Endothelial cell of umbilical vein (primary cell): ENCODE results near the gene UTS2B. TPM values are rescaled to one million over a fixed set of nuclear protein-coding genes. Genes with fewer than 3 reads are reported as not detected.

Source experiments
- BruUV-seq: library from RNA; stranded (reverse); fragments of 400-500 nt; replicated peaks from 2 replicates; lab custom pipeline; 2021; lab: Mats Ljungman, UMichigan
- CTCF ChIA-PET: fragments of 300-600, 350-600 bp; sonication (Branson Sonifier 250); formaldehyde crosslinking; loops from one replicate; lab custom pipeline; 2021; ENCODE audit warnings: antibody characterized with exemption, inconsistent platforms; lab: Charles Lee
- POLR2A ChIA-PET: fragments of 300-600, 350-600 bp; sonication (Branson Sonifier 250); formaldehyde crosslinking; loops from one replicate; lab custom pipeline; 2021; ENCODE audit warnings: antibody characterized with exemption, inconsistent platforms; lab: Charles Lee
- DNase-seq: peaks from one replicate; pipeline ENCODE4 v3.0.0-alpha.2; 2011; ENCODE audit warnings: low read depth, low spot score
- FAIRE-seq: peaks from 2 replicates; lab custom pipeline; 2011; peaks lifted over from hg19 to GRCh38; lab: Jason Lieb, UNC
- H2AFZ ChIP-seq: 2 replicates; pipeline ENCODE4 v1.6.0; 2012; ENCODE audit warnings: low read depth, low read length, control low read depth, inconsistent platforms
- H3K27ac ChIP-seq: 2 replicates; pipeline ENCODE4 v1.5.1; 2011; ENCODE audit warnings: low read depth, mild to moderate bottlenecking, control low read depth, low read length, moderate library complexity; ENCODE audit not compliant: insufficient read depth
- H3K27me3 ChIP-seq, 2 experiments: 2 replicates each; pipeline versions ENCODE4 v1.6.0 to v1.6.1; 2011; ENCODE audit warnings: low read length in 2 of 2, mixed read lengths in 1 of 2; ENCODE audit not compliant: control insufficient read depth in 2 of 2, insufficient read depth in 2 of 2
- H3K36me3 ChIP-seq, 2 experiments: 2 replicates in 1 of 2; 3 replicates in 1 of 2; pipeline ENCODE4 v1.5.1; 2011; ENCODE audit warnings: low read length in 2 of 2, mild to moderate bottlenecking in 1 of 2, moderate library complexity in 1 of 2; ENCODE audit not compliant: control insufficient read depth in 2 of 2, insufficient read depth in 2 of 2; ENCODE audit errors: extremely low read depth in 1 of 2
- H3K4me1 ChIP-seq: 3 replicates; pipeline ENCODE4 v1.5.1; 2011; ENCODE audit warnings: mild to moderate bottlenecking, low read length; ENCODE audit not compliant: control insufficient read depth, insufficient read depth; ENCODE audit errors: extremely low read depth
- H3K4me2 ChIP-seq: 2 replicates; pipeline ENCODE4 v1.6.1; 2011; ENCODE audit warnings: low read length, control low read depth, mixed read lengths; ENCODE audit not compliant: insufficient read depth
- H3K4me3 ChIP-seq, 3 experiments: fragments of 200-600 bp in 1 of 3; sonication (generic), shearing (Covaris generic) in 1 of 3; replicated peaks in 1 of 3; 2 replicates each; pipeline ENCODE4 v1.5.1; 2011 to 2016; ENCODE audit warnings: control low read depth in 3 of 3, low read length in 3 of 3, mild to moderate bottlenecking in 2 of 3, inconsistent platforms in 1 of 3, low read depth in 1 of 3, moderate library complexity in 1 of 3; ENCODE audit not compliant: insufficient read depth in 1 of 3
- H3K79me2 ChIP-seq: 2 replicates; pipeline ENCODE4 v1.6.0; 2012; ENCODE audit warnings: low read length, inconsistent platforms; ENCODE audit not compliant: control insufficient read depth, insufficient read depth
- H3K9ac ChIP-seq: replicated peaks from 2 replicates; pipeline ENCODE3; 2011; ENCODE audit warnings: low read length, control low read depth; ENCODE audit not compliant: insufficient read depth; ENCODE audit errors: extremely low read depth
- H3K9me1 ChIP-seq: replicated peaks from 3 replicates; pipeline ENCODE4 v1.6.0; 2011; ENCODE audit warnings: mild to moderate bottlenecking, low read length; ENCODE audit not compliant: control insufficient read depth, insufficient read depth; ENCODE audit errors: extremely low read depth
- H3K9me3 ChIP-seq: replicated peaks from 2 replicates; pipeline ENCODE4 v1.5.1; 2012; ENCODE audit warnings: low read length, inconsistent platforms; ENCODE audit not compliant: control insufficient read depth, insufficient read depth
- H4K20me1 ChIP-seq: replicated peaks from 2 replicates; pipeline ENCODE3; 2011; ENCODE audit warnings: mild to moderate bottlenecking, low read length; ENCODE audit not compliant: control insufficient read depth, insufficient read depth; ENCODE audit errors: extremely low read depth
- EZH2 ChIP-seq: IDR thresholded peaks from 2 replicates; pipeline ENCODE4 v1.6.1; 2012; ENCODE audit warnings: borderline replicate concordance, low read depth, mild to moderate bottlenecking, moderate library complexity, low read length, inconsistent platforms; ENCODE audit not compliant: severe bottlenecking
- FOS ChIP-seq: IDR thresholded peaks from 2 replicates; pipeline ENCODE4 v1.6.1; 2011; ENCODE audit warnings: mild to moderate bottlenecking, low read length, moderate library complexity, borderline replicate concordance; ENCODE audit not compliant: insufficient read depth
- GATA2 ChIP-seq: IDR thresholded peaks from 2 replicates; pipeline ENCODE4 v1.7.0; 2011; ENCODE audit warnings: low read depth, mild to moderate bottlenecking, moderate library complexity, mixed read lengths, low read length; ENCODE audit not compliant: insufficient read length, insufficient read depth
- POLR2AphosphoS5 ChIP-seq: IDR thresholded peaks from 2 replicates; pipeline ENCODE4 v1.6.1; 2012; ENCODE audit warnings: low read depth, mild to moderate bottlenecking, control low read depth, low read length, moderate library complexity; ENCODE audit not compliant: insufficient read depth
- dilution Hi-C: fragments of 300-500 bp; cut with MboI; formaldehyde crosslinking; loops from one replicate; pipeline ENCODE4 v1.15.0; 2019; ENCODE audit warnings: low sequenced_read_pairs; ENCODE audit not compliant: extremely low pct_ligation_motif_present
- intact Hi-C: fragments of 100-400 bp; cut with micrococcal nuclease; formaldehyde crosslinking; loops from one replicate; pipeline ENCODE4 v1.10.0; 2022
- polyA plus RNA-seq, 4 experiments: library from polyadenylated mRNA; depleted of rRNA in 3 of 4; stranded (reverse) in 3 of 4; unstranded in 1 of 4; fragments of >200 nt; gene quantifications; 2 replicates each; pipeline versions ENCODE4 v1.2.1 to v1.2.3, GENCODE V29; 2011 to 2012; ENCODE audit warnings: missing spikeins in 1 of 4
- total RNA-seq: library from RNA; stranded (reverse); gene quantifications from 2 replicates; pipeline ENCODE4 v1.2.3, GENCODE V29; 2021

UTS2B gene
- total and polyA plus RNA-seq, 2 donors (not counting 3 experiments of a cell fraction or from before 2014, with no cell fraction given): 0.21 to 1.1 TPM

GRCh38 chr3:191240486-191240885 lies 89.8 kb downstream of the UTS2B start:
- dilution Hi-C loops (no loop called here), intact Hi-C loops (loop anchor here (10.0 kb wide), 1 partner anchor 1204 kb away; no protein-coding TSS in a partner anchor)
- H2AFZ ChIP-seq: peak overlapping the region; percentile 35
- no peak for FAIRE-seq
- H3K36me3 ChIP-seq: no peaks in the 10 kb centered on the region
- H3K9me1 ChIP-seq: no peaks in the 10 kb centered on the region
- no peak overlapping the region for H3K4me3 ChIP-seq
- peaks cover 45% of the 10 kb centered on the region for H3K4me1 ChIP-seq
- H3K9ac ChIP-seq: no peak overlapping the region
- TF ChIP-seq EZH2 (no peak), FOS (peak; percentile 14)
- no TSS peak for BruUV-seq
- H3K27me3 ChIP-seq: no peaks in the 10 kb centered on the region
- POLR2A ChIA-PET: no interaction called here
- H4K20me1 ChIP-seq: no peaks in the 10 kb centered on the region
- no peaks in the 10 kb centered on the region for H3K79me2 ChIP-seq
- no peaks in the 10 kb centered on the region for H3K9me3 ChIP-seq
- peak; percentile 78 for DNase-seq
- peak overlapping the region; percentile 86 for H3K27ac ChIP-seq
- CTCF ChIA-PET: interaction anchor here (1.1 to 1.3 kb wide), 4 partner anchors 10 to 126 kb away, joined by 3 to 4 read pairs (median 3); no protein-coding TSS in a partner anchor
- H3K4me2 ChIP-seq: peak overlapping the region; percentile 26

- no peaks in the 10 kb centered on the region for H3K36me3 ChIP-seq
- peak overlapping the region; percentile 86 for H3K27ac ChIP-seq
- TF ChIP-seq POLR2AphosphoS5 (no peak), GATA2 (peak; percentile 16)
- BruUV-seq: no TSS peak
- H3K27me3 ChIP-seq: no peaks in the 10 kb centered on the region
- DNase-seq (peak; percentile 91), FAIRE-seq (peak; percentile 93)
- dilution Hi-C loops (no loop called here), intact Hi-C loops (loop anchor here (1.0 to 10.0 kb wide), 6 partner anchors 91 to 1205 kb away; partner anchors contain the start of gene UTS2B)
- no peaks in the 10 kb centered on the region for H3K79me2 ChIP-seq
- peaks cover 45% of the 10 kb centered on the region for H3K4me1 ChIP-seq
- ChIA-PET POLR2A (no interaction called here), CTCF (interaction anchor here (1.3 kb wide), 2 partner anchors 11 to 103 kb away, joined by 3 to 4 read pairs; no protein-coding TSS in a partner anchor)
- H3K9me3 ChIP-seq: no peaks in the 10 kb centered on the region
- peak overlapping the region; percentile 12 for H3K9ac ChIP-seq
- peak overlapping the region; percentile 26 for H3K4me2 ChIP-seq
- H3K4me3 ChIP-seq: peak overlapping the region in 1 of 3 experiments; percentile 21
- no peaks in the 10 kb centered on the region for H3K9me1 ChIP-seq
- peak overlapping the region; percentile 55 for H2AFZ ChIP-seq
- H4K20me1 ChIP-seq: no peaks in the 10 kb centered on the region
Measured at GRCh38 chr3:191239407-191240031, 90.8 kb downstream of the UTS2B start.
